GM12878 (cell line): ENCODE results near the gene PRR16. TPM values are rescaled to one million over a fixed set of nuclear protein-coding genes. Genes with fewer than 3 reads are reported as not detected.

Experiments used
- ATAC-seq: fragments of 200-7000 bp; cut with Tn5 transposase; 3 replicates; pipeline ENCODE4 v1.9.1; 2020; ENCODE audit warnings: mild to moderate bottlenecking, moderate library complexity
- BruUV-seq: library from RNA; stranded (reverse); fragments of 400-500 nt; replicated peaks from 2 replicates; lab custom pipeline; 2021; lab: Mats Ljungman, UMichigan
- CTCF ChIA-PET: fragments of 300-600 bp; sonication (Branson Sonifier 250); formaldehyde crosslinking; extraction: SDS; loops from one replicate; lab custom pipeline; 2021; ENCODE audit warnings: inconsistent platforms; lab: Yijun Ruan, JAX
- POLR2A ChIA-PET: fragments of 350-600 bp; formaldehyde crosslinking; extraction: SDS; loops from one replicate; lab custom pipeline; 2021; ENCODE audit warnings: inconsistent platforms; lab: Charles Lee
- RAD21 ChIA-PET: fragments of 300-600 bp; sonication (Branson Sonifier 250); formaldehyde crosslinking; loops from one replicate; lab custom pipeline; 2023; ENCODE audit warnings: antibody characterized with exemption; ENCODE audit not compliant: unreplicated experiment; lab: Charles Lee
- SMC1A ChIA-PET: fragments of 300-600 bp; sonication (Branson Sonifier 250); formaldehyde crosslinking; loops from one replicate; lab custom pipeline; 2023; ENCODE audit not compliant: unreplicated experiment, uncharacterized antibody; lab: Charles Lee
- DNase-seq: peaks from one replicate; pipeline ENCODE4 v3.0.0-alpha.2; 2011; ENCODE audit warnings: low read depth, low spot score
- FAIRE-seq: peaks from 3 replicates; lab custom pipeline; 2011; peaks lifted over from hg19 to GRCh38; lab: Jason Lieb, UNC
- H2AFZ ChIP-seq: 2 replicates; pipeline ENCODE4 v1.6.0; 2011; ENCODE audit warnings: low read depth, low read length, control low read depth; ENCODE audit not compliant: control insufficient read depth
- H3K27ac ChIP-seq: 2 replicates; pipeline ENCODE4 v1.5.1; 2011; ENCODE audit warnings: control low read depth; ENCODE audit not compliant: control insufficient read depth, insufficient read depth
- H3K27me3 ChIP-seq, 2 experiments: replicated peaks in 1 of 2; 2 replicates each; pipeline versions ENCODE4 v1.6.0 to v1.6.1; 2011; ENCODE audit warnings: low read length in 1 of 2; ENCODE audit not compliant: control insufficient read depth in 2 of 2, insufficient read depth in 2 of 2
- H3K36me3 ChIP-seq, 2 experiments: 2 replicates each; pipeline ENCODE4 v1.5.1; 2011; ENCODE audit warnings: low read length in 1 of 2; ENCODE audit not compliant: control insufficient read depth in 2 of 2, insufficient read depth in 2 of 2
- H3K4me1 ChIP-seq: 2 replicates; pipeline ENCODE4 v1.6.1; 2011; ENCODE audit warnings: mild to moderate bottlenecking, low read length, moderate library complexity, mixed read lengths; ENCODE audit not compliant: control insufficient read depth, insufficient read depth
- H3K4me2 ChIP-seq: 2 replicates; pipeline ENCODE4 v1.6.0; 2011; ENCODE audit warnings: control low read depth; ENCODE audit not compliant: control insufficient read depth, insufficient read depth
- H3K4me3 ChIP-seq: fragments of 200-600 bp; sonication (generic); 2 replicates; pipeline ENCODE4 v1.5.1; 2016
- H3K79me2 ChIP-seq: 2 replicates; pipeline ENCODE4 v1.6.0; 2011; ENCODE audit warnings: low read length; ENCODE audit not compliant: control insufficient read depth, insufficient read depth
- H3K9ac ChIP-seq: 2 replicates; pipeline ENCODE4 v1.8.0; 2011; ENCODE audit warnings: low read length, control low read depth, mixed read lengths; ENCODE audit not compliant: control insufficient read depth, insufficient read depth
- H3K9me3 ChIP-seq: replicated peaks from 3 replicates; pipeline ENCODE4 v1.5.1; 2011; ENCODE audit warnings: mild to moderate bottlenecking, low read length; ENCODE audit not compliant: control insufficient read depth, insufficient read depth
- H4K20me1 ChIP-seq: 2 replicates; pipeline ENCODE4 v1.6.0; 2011; ENCODE audit not compliant: control insufficient read depth, insufficient read depth
- BRCA1 ChIP-seq: IDR thresholded peaks from 2 replicates; pipeline ENCODE4 v1.6.1; 2011; ENCODE audit warnings: low read depth, low read length, improper control_type of control experiment
- CHD2 ChIP-seq: IDR thresholded peaks from 2 replicates; pipeline ENCODE4 v1.6.1; 2011; ENCODE audit warnings: low read depth, low read length, improper control_type of control experiment, borderline replicate concordance
- EP300 ChIP-seq, 2 experiments: fragments of 150-350 bp in 1 of 2; IDR thresholded peaks; 2 replicates each; pipeline ENCODE4 v1.6.1; 2011 to 2012; ENCODE audit warnings: low read depth in 2 of 2, low read length in 2 of 2, borderline replicate concordance in 1 of 2, improper control_type of control experiment in 1 of 2, inconsistent platforms in 1 of 2; ENCODE audit not compliant: control insufficient read depth in 1 of 2
- JUNB ChIP-seq: IDR thresholded peaks from 2 replicates; pipeline ENCODE4 v1.6.1; 2016; ENCODE audit warnings: antibody characterized with exemption, mild to moderate bottlenecking
- NRF1 ChIP-seq: conservative IDR thresholded peaks from 2 replicates; pipeline ENCODE4 v1.6.1; 2011; ENCODE audit warnings: mild to moderate bottlenecking, low read depth, low read length, improper control_type of control experiment
- YBX1 ChIP-seq: fragments of 450-650 bp; IDR thresholded peaks from 2 replicates; pipeline ENCODE4 v1.6.1; 2016; ENCODE audit warnings: antibody characterized with exemption
- ZNF207 ChIP-seq: fragments of 450-650 bp; IDR thresholded peaks from 2 replicates; pipeline ENCODE4 v1.6.1; 2014; ENCODE audit warnings: antibody characterized with exemption, mild to moderate bottlenecking, borderline replicate concordance
- ZNF622 ChIP-seq: fragments of 450-650 bp; IDR thresholded peaks from 2 replicates; pipeline ENCODE4 v1.6.1; 2017; ENCODE audit warnings: mild to moderate bottlenecking, inconsistent platforms
- WGBS: methylation state at CpG from one replicate; pipeline ENCODE4 v1.1.6; 2016; ENCODE audit warnings: low lambda C conversion rate; ENCODE audit not compliant: insufficient replicate concordance, insufficient coverage; ENCODE audit errors: missing lambda C conversion rate; 5-methylcytosine and 5-hydroxymethylcytosine counted together
- in situ Hi-C: fragments of 300-500 bp; cut with MboI; formaldehyde crosslinking; loops from 9 replicates; pipeline ENCODE4 v1.14.3; 2018; ENCODE audit warnings: mixed read lengths
- intact Hi-C: fragments of 100-400 bp; cut with micrococcal nuclease; formaldehyde crosslinking; loops from one replicate; pipeline ENCODE4 v1.14.2; 2022; ENCODE audit not compliant: unreplicated experiment
- polyA plus RNA-seq, 11 experiments: library from polyadenylated mRNA; depleted of rRNA in 4 of 11; unstranded in 6 of 11; stranded (reverse) in 5 of 11; fragments of >200 nt; fragmentation: Nextera tagmentation in 4 of 11; fragmentation: Illumina TruSeq in 1 of 11; extraction: Ambion mirVana in 4 of 11; extraction: Trizol in 1 of 11; gene quantifications; 1 replicate in 1 of 11; 2 replicates in 10 of 11; pipeline versions ENCODE4 v1.2.1 to v1.2.3, GENCODE V29; 2011 to 2016; ENCODE audit warnings: inconsistent platforms in 2 of 11, missing spikeins in 2 of 11, low read depth in 1 of 11
- total RNA-seq, 4 experiments: library from RNA; depleted of rRNA in 3 of 4; stranded (reverse); fragments of >200 nt in 3 of 4; fragmentation: Illumina TruSeq in 1 of 4; extraction: Trizol in 1 of 4; gene quantifications; 2 replicates each; pipeline versions ENCODE4 v1.2.1 to v1.2.3, GENCODE V29; 2013 to 2021
- TF ChIP-seq, protein P1 (sequence below): IDR thresholded peaks from 2 replicates; pipeline ENCODE4 v1.6.1; 2011; ENCODE audit warnings: low read depth, low read length, improper control_type of control experiment, borderline replicate concordance
- TF ChIP-seq, protein P2 (sequence below): fragments of 450-650 bp; IDR thresholded peaks from 2 replicates; pipeline ENCODE4 v1.6.1; 2017; ENCODE audit warnings: low read depth, mild to moderate bottlenecking, moderate library complexity
- TF ChIP-seq, protein P3 (sequence below): fragments of 450-650 bp; IDR thresholded peaks from 2 replicates; pipeline ENCODE4 v1.6.1; 2017; ENCODE audit warnings: mild to moderate bottlenecking, moderate library complexity
- TF ChIP-seq, protein P4 (sequence below): IDR thresholded peaks from 2 replicates; pipeline ENCODE4 v1.6.1; 2012; ENCODE audit warnings: low read depth, low read length, improper control_type of control experiment

Gene PRR16
- total and polyA plus RNA-seq, 10 of the 15 experiments (the other 5 are each of a cell fraction or from before 2014, with no cell fraction given): not detected

DNA sequence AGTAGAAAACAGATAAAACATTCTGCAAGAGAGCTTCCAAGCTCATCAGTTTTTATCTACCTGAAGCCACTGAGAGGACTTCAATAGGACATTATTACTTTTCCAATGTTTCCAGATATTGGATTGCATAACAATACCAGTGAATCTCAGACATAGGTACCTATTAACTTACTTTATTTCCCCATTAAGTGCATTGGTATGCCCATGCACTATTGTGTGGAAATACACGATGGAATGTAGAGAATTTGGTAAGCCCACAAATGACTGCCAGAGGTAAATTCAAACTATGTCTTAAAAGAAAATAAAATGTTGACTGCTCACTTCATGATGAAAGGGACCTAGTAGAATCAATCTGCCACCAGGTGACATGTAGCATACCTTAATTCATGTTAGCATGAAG is 48.1 kb upstream of the PRR16 start:
- intact Hi-C loops: no loop called here
- no TSS peak for BruUV-seq
- TF ChIP-seq, protein P1, sequence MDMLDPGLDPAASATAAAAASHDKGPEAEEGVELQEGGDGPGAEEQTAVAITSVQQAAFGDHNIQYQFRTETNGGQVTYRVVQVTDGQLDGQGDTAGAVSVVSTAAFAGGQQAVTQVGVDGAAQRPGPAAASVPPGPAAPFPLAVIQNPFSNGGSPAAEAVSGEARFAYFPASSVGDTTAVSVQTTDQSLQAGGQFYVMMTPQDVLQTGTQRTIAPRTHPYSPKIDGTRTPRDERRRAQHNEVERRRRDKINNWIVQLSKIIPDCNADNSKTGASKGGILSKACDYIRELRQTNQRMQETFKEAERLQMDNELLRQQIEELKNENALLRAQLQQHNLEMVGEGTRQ: no peak
- TF ChIP-seq CHD2: no peak
- TF ChIP-seq, protein P2, sequence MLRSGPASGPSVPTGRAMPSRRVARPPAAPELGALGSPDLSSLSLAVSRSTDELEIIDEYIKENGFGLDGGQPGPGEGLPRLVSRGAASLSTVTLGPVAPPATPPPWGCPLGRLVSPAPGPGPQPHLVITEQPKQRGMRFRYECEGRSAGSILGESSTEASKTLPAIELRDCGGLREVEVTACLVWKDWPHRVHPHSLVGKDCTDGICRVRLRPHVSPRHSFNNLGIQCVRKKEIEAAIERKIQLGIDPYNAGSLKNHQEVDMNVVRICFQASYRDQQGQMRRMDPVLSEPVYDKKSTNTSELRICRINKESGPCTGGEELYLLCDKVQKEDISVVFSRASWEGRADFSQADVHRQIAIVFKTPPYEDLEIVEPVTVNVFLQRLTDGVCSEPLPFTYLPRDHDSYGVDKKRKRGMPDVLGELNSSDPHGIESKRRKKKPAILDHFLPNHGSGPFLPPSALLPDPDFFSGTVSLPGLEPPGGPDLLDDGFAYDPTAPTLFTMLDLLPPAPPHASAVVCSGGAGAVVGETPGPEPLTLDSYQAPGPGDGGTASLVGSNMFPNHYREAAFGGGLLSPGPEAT: no peak
- no peak for TF ChIP-seq ZNF622
- TF ChIP-seq, protein P3, sequence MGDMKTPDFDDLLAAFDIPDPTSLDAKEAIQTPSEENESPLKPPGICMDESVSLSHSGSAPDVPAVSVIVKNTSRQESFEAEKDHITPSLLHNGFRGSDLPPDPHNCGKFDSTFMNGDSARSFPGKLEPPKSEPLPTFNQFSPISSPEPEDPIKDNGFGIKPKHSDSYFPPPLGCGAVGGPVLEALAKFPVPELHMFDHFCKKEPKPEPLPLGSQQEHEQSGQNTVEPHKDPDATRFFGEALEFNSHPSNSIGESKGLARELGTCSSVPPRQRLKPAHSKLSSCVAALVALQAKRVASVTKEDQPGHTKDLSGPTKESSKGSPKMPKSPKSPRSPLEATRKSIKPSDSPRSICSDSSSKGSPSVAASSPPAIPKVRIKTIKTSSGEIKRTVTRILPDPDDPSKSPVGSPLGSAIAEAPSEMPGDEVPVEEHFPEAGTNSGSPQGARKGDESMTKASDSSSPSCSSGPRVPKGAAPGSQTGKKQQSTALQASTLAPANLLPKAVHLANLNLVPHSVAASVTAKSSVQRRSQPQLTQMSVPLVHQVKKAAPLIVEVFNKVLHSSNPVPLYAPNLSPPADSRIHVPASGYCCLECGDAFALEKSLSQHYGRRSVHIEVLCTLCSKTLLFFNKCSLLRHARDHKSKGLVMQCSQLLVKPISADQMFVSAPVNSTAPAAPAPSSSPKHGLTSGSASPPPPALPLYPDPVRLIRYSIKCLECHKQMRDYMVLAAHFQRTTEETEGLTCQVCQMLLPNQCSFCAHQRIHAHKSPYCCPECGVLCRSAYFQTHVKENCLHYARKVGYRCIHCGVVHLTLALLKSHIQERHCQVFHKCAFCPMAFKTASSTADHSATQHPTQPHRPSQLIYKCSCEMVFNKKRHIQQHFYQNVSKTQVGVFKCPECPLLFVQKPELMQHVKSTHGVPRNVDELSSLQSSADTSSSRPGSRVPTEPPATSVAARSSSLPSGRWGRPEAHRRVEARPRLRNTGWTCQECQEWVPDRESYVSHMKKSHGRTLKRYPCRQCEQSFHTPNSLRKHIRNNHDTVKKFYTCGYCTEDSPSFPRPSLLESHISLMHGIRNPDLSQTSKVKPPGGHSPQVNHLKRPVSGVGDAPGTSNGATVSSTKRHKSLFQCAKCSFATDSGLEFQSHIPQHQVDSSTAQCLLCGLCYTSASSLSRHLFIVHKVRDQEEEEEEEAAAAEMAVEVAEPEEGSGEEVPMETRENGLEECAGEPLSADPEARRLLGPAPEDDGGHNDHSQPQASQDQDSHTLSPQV: no peak
- TF ChIP-seq ZNF207: no peak
- no peak for TF ChIP-seq NRF1
- TF ChIP-seq BRCA1: no peak
- TF ChIP-seq YBX1: no peak
- TF ChIP-seq, protein P4, sequence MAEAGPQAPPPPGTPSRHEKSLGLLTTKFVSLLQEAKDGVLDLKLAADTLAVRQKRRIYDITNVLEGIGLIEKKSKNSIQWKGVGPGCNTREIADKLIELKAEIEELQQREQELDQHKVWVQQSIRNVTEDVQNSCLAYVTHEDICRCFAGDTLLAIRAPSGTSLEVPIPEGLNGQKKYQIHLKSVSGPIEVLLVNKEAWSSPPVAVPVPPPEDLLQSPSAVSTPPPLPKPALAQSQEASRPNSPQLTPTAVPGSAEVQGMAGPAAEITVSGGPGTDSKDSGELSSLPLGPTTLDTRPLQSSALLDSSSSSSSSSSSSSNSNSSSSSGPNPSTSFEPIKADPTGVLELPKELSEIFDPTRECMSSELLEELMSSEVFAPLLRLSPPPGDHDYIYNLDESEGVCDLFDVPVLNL: no peak
- no peak for TF ChIP-seq JUNB
- no peak for TF ChIP-seq EP300 (IDR thresholded peaks at IDR 0.05; ENCODE audit: borderline replicate concordance in 1 of 2, control insufficient read depth in 1 of 2, low read depth in 2 of 2, low read length in 2 of 2)

More for the DNA sequence above, 48.1 kb upstream of the PRR16 start:
- no peak for FAIRE-seq
- no peak for ATAC-seq
- no peak overlapping the region for H3K27ac ChIP-seq
- RAD21 ChIA-PET: no interaction called here
- CTCF ChIA-PET: no interaction called here
- no peak overlapping the region for H3K9ac ChIP-seq
- no peaks in the 10 kb centered on the region for H3K79me2 ChIP-seq
- in situ Hi-C loops: no loop called here
- SMC1A ChIA-PET: no interaction called here
- no peak for DNase-seq
- no peak overlapping the region for H2AFZ ChIP-seq
- no peaks in the 10 kb centered on the region for H4K20me1 ChIP-seq
- no peak overlapping the region for H3K4me3 ChIP-seq
- H3K4me2 ChIP-seq: no peak overlapping the region
- 79% methylated on average over 1 of the region's 1 CpG for WGBS
- no peaks in the 10 kb centered on the region for H3K9me3 ChIP-seq
- no peaks in the 10 kb centered on the region for H3K27me3 ChIP-seq
- no peaks in the 10 kb centered on the region for H3K36me3 ChIP-seq
- no peaks in the 10 kb centered on the region for H3K4me1 ChIP-seq
- POLR2A ChIA-PET: no interaction called here
